Mesodermal cell (in vitro differentiated cells): ENCODE data around the gene FGD4.

Source experiments
- H3K27ac ChIP-seq: 2 replicates; pipeline ENCODE4 v1.7.0; 2013; ENCODE audit warnings: mild to moderate bottlenecking, low read depth, low read length, moderate library complexity; ENCODE audit not compliant: severe bottlenecking
- H3K36me3 ChIP-seq: 2 replicates; pipeline ENCODE4 v1.7.1; 2013; ENCODE audit warnings: mild to moderate bottlenecking, low read length, moderate library complexity; ENCODE audit not compliant: control insufficient read depth, insufficient read depth
- H3K4me1 ChIP-seq: one replicate; pipeline ENCODE4 v1.7.1; 2013; ENCODE audit warnings: mild to moderate bottlenecking, low read length; ENCODE audit not compliant: insufficient read depth, control insufficient read depth, poor library complexity, severe bottlenecking
- H3K4me3 ChIP-seq: 2 replicates; pipeline ENCODE4 v1.7.0; 2013; ENCODE audit warnings: low read length, control low read depth, mild to moderate bottlenecking; ENCODE audit not compliant: insufficient read depth, poor library complexity, severe bottlenecking; ENCODE audit errors: extremely low read depth
- H3K9me3 ChIP-seq: 2 replicates; pipeline ENCODE4 v1.7.1; 2013; ENCODE audit warnings: mild to moderate bottlenecking, low read length, moderate library complexity; ENCODE audit not compliant: control insufficient read depth
- WGBS, 2 experiments: methylation state at CpG; one replicate each; pipeline ENCODE4 v1.1.5; 2013; ENCODE audit warnings: missing lambda C conversion rate in 2 of 2; ENCODE audit not compliant: insufficient coverage in 2 of 2; 5-methylcytosine and 5-hydroxymethylcytosine counted together

The FGD4 gene

GRCh38 chr12:32541754-32542374 lies 142.5 kb downstream of the FGD4 start:
- no peaks in the 10 kb centered on the region for H3K4me1 ChIP-seq
- no peak overlapping the region for H3K4me3 ChIP-seq
- no peak overlapping the region for H3K27ac ChIP-seq
- no peaks in the 10 kb centered on the region for H3K9me3 ChIP-seq
- WGBS, 2 experiments: 100% methylated on average over 1 of the region's 3 CpGs; no CpG with 5 or more reads in 1 of the 2 experiments
- H3K36me3 ChIP-seq: no peaks in the 10 kb centered on the region

GRCh38 chr12:32542428-32543229 lies 143.3 kb downstream of the FGD4 start:
- H3K9me3 ChIP-seq: no peaks in the 10 kb centered on the region
- H3K27ac ChIP-seq: no peak overlapping the region
- no peak overlapping the region for H3K4me3 ChIP-seq
- WGBS, 2 experiments: 94 to 96% methylated on average over 4 to 5 of the region's 6 CpGs
- H3K36me3 ChIP-seq: no peaks in the 10 kb centered on the region
- no peaks in the 10 kb centered on the region for H3K4me1 ChIP-seq

GRCh38 chr12:32544893-32545292 lies 145.5 kb downstream of the FGD4 start:
- no peaks in the 10 kb centered on the region for H3K36me3 ChIP-seq
- 80 to 100% methylated on average over 1 of the region's 2 CpGs for WGBS, 2 experiments

GRCh38 chr12:32545413-32545980 lies 146.1 kb downstream of the FGD4 start:
- Histone ChIP-seq H3K27ac (no peak overlapping the region), H3K36me3 (no peaks in the 10 kb centered on the region), H3K4me3 (no peak overlapping the region), H3K4me1 (peaks cover 16% of the 10 kb centered on the region), H3K9me3 (no peaks in the 10 kb centered on the region)
- WGBS, 2 experiments: 67 to 100% methylated on average over 1 of the region's 3 CpGs

More at GRCh38 chr12:32544893-32545292, 145.5 kb downstream of the FGD4 start:
- Histone ChIP-seq H3K4me3 (no peak overlapping the region), H3K27ac (no peak overlapping the region), H3K9me3 (no peaks in the 10 kb centered on the region), H3K4me1 (peaks cover 16% of the 10 kb centered on the region)

- no peaks in the 10 kb centered on the region for H3K36me3 ChIP-seq
- no peak overlapping the region for H3K4me3 ChIP-seq
- 100% methylated on average over 1 of the region's 2 CpGs; no CpG with 5 or more reads in 1 of the 2 experiments for WGBS, 2 experiments
- no peaks in the 10 kb centered on the region for H3K9me3 ChIP-seq
- no peak overlapping the region for H3K27ac ChIP-seq
- H3K4me1 ChIP-seq: peaks cover 16% of the 10 kb centered on the region
These were observed 146.9 kb downstream of the FGD4 start for GRCh38 chr12:32546272-32546671.

- Histone ChIP-seq H3K4me1 (peaks cover 16% of the 10 kb centered on the region), H3K4me3 (no peak overlapping the region), H3K36me3 (no peaks in the 10 kb centered on the region), H3K27ac (no peak overlapping the region), H3K9me3 (no peaks in the 10 kb centered on the region)
- 95 to 98% methylated on average over 5 to 6 of the region's 6 CpGs for WGBS, 2 experiments
These were observed 149.4 kb downstream of the FGD4 start for GRCh38 chr12:32548691-32549281.

GRCh38 chr12:32549675-32550079 lies 150.3 kb downstream of the FGD4 start:
- WGBS, 2 experiments: 71 to 80% methylated on average over 6 to 7 of the region's 8 CpGs
- no peak overlapping the region for H3K27ac ChIP-seq
- peaks cover 16% of the 10 kb centered on the region for H3K4me1 ChIP-seq
- no peak overlapping the region for H3K4me3 ChIP-seq
- H3K36me3 ChIP-seq: no peaks in the 10 kb centered on the region
- no peaks in the 10 kb centered on the region for H3K9me3 ChIP-seq

GRCh38 chr12:32551058-32551457 lies 151.7 kb downstream of the FGD4 start:
- H3K27ac ChIP-seq: no peak overlapping the region
- H3K36me3 ChIP-seq: no peaks in the 10 kb centered on the region

GRCh38 chr12:32558903-32559302 lies 159.5 kb downstream of the FGD4 start:
- Histone ChIP-seq H3K27ac (no peak overlapping the region), H3K4me1 (no peaks in the 10 kb centered on the region), H3K9me3 (no peaks in the 10 kb centered on the region), H3K36me3 (no peaks in the 10 kb centered on the region), H3K4me3 (no peak overlapping the region)
- WGBS, 2 experiments: no CpG with 5 or more reads among the region's 1 CpG

More at GRCh38 chr12:32551058-32551457, 151.7 kb downstream of the FGD4 start:
- Histone ChIP-seq H3K9me3 (no peaks in the 10 kb centered on the region), H3K4me3 (no peak overlapping the region), H3K4me1 (peaks cover 16% of the 10 kb centered on the region)
- WGBS, 2 experiments: 86 to 100% methylated on average over 1 of the region's 2 CpGs

- H3K36me3 ChIP-seq: no peaks in the 10 kb centered on the region
- H3K4me3 ChIP-seq: no peak overlapping the region
- WGBS, 2 experiments: no CpG with 5 or more reads among the region's 3 CpGs
- no peak overlapping the region for H3K27ac ChIP-seq
- H3K9me3 ChIP-seq: no peaks in the 10 kb centered on the region
- no peaks in the 10 kb centered on the region for H3K4me1 ChIP-seq
These were observed 160.1 kb downstream of the FGD4 start for GRCh38 chr12:32559434-32559833.
